GM19043 (cell line): ENCODE data around the gene PGF.

Source experiments
- ATAC-seq: cut with Tn5 transposase; IDR thresholded peaks from one replicate; pipeline ENCODE4 v1.9.1; 2021; ENCODE audit warnings: low read depth; ENCODE audit not compliant: unreplicated experiment

PGF gene

GRCh38 chr14:74960736-74961135, 5.3 kb upstream of the PGF start:
- no peak for ATAC-seq

GRCh38 chr14:74959596-74960180, 4.3 kb upstream of the PGF start:
- ATAC-seq, result no peak

- ATAC-seq, result no peak
Observed at GRCh38 chr14:74956280-74957072, 1.1 kb upstream of the PGF start.

- ATAC-seq, result no peak
Observed at GRCh38 chr14:74956027-74956279, 556 bp upstream of the PGF start.

GRCh38 chr14:74954947-74955228, 509 bp downstream of the PGF start:
- ATAC-seq, result no peak

GRCh38 chr14:74954232-74954946, 1.0 kb downstream of the PGF start:
- no peak for ATAC-seq

GRCh38 chr14:74953686-74954085, 1.7 kb downstream of the PGF start:
- ATAC-seq, result no peak

- no peak for ATAC-seq
Observed at GRCh38 chr14:74952697-74953484, 2.5 kb downstream of the PGF start.

- ATAC-seq, result no peak
Observed at GRCh38 chr14:74952180-74952665, 3.2 kb downstream of the PGF start.

GRCh38 chr14:74951443-74952179, 3.8 kb downstream of the PGF start:
- ATAC-seq, result no peak

- no peak for ATAC-seq
Observed at GRCh38 chr14:74950795-74951442, 4.5 kb downstream of the PGF start.

GRCh38 chr14:74949859-74950573, 5.4 kb downstream of the PGF start:
- ATAC-seq, result no peak

GRCh38 chr14:74949191-74949601, 6.2 kb downstream of the PGF start:
- ATAC-seq, result no peak

GRCh38 chr14:74948228-74949175, 6.9 kb downstream of the PGF start:
- no peak for ATAC-seq

- no peak for ATAC-seq
Observed at GRCh38 chr14:74947353-74948227, 7.8 kb downstream of the PGF start.

- ATAC-seq, result no peak
Observed at GRCh38 chr14:74946659-74947281, 8.6 kb downstream of the PGF start.
